Measurements from ENCODE around the gene MUC5B. TPM values are rescaled to one million over a fixed set of nuclear protein-coding genes. Genes with fewer than 3 reads are reported as not detected.

The MUC5B gene
- total RNA-seq, 1 donor from 2014 or later, result not detected

- H2AFZ ChIP-seq (ENCODE audit: low read depth, low read length), result no peak overlapping the region
- H3K27ac ChIP-seq (ENCODE audit: low read depth, low read length), result no peak overlapping the region
- Mint-ChIP-seq H3K27me3 (ENCODE audit: low read depth, unreplicated experiment) (peaks cover 12% of the 10 kb centered on the region), H3K4me3 (ENCODE audit: unreplicated experiment) (no peak overlapping the region), H3K36me3 (ENCODE audit: low read depth, unreplicated experiment) (no peaks in the 10 kb centered on the region), H3K4me1 (ENCODE audit: low read depth, unreplicated experiment) (no peaks in the 10 kb centered on the region), H3K27ac (ENCODE audit: unreplicated experiment) (no peak overlapping the region), H3K9me3 (ENCODE audit: unreplicated experiment) (no peaks in the 10 kb centered on the region)
- no peak for TF ChIP-seq EZH2 (IDR thresholded peaks at IDR 0.05; ENCODE audit: insufficient read depth, low read length)
- no peak for TF ChIP-seq CTCF (IDR thresholded peaks at IDR 0.05; ENCODE audit: insufficient read depth, low read depth, low read length)
- H3K4me2 ChIP-seq (ENCODE audit: low read length), result no peak overlapping the region
- H3K27me3 ChIP-seq (ENCODE audit: insufficient read depth, low read length), result no peaks in the 10 kb centered on the region
- no peak overlapping the region for H3K4me3 ChIP-seq (ENCODE audit: insufficient read depth, low read depth, low read length)
- H3K79me2 ChIP-seq (ENCODE audit: insufficient read depth, low read length), result no peaks in the 10 kb centered on the region
- DNase-seq (ENCODE audit: low read depth) (no peak), FAIRE-seq (no peak)
- no peaks in the 10 kb centered on the region for H3K4me1 ChIP-seq (ENCODE audit: insufficient read depth, low read length)
- H3K36me3 ChIP-seq (ENCODE audit: insufficient read depth, low read length), result no peaks in the 10 kb centered on the region
- no peaks in the 10 kb centered on the region for H4K20me1 ChIP-seq (ENCODE audit: insufficient read depth, low read length)
- H3K9ac ChIP-seq (ENCODE audit: low read length), result no peak overlapping the region
- H3K9me3 ChIP-seq (ENCODE audit: insufficient read depth, low read depth, low read length), result no peaks in the 10 kb centered on the region
Measured at GRCh38 chr11:1234771-1235305, 12.0 kb downstream of the MUC5B start.

GRCh38 chr11:1235306-1235900, 12.5 kb downstream of the MUC5B start:
- Mint-ChIP-seq H3K27me3 (ENCODE audit: low read depth, unreplicated experiment) (peaks cover 7% of the 10 kb centered on the region), H3K9me3 (ENCODE audit: unreplicated experiment) (no peaks in the 10 kb centered on the region), H3K4me3 (ENCODE audit: unreplicated experiment) (no peak overlapping the region), H3K27ac (ENCODE audit: unreplicated experiment) (no peak overlapping the region), H3K4me1 (ENCODE audit: low read depth, unreplicated experiment) (no peaks in the 10 kb centered on the region), H3K36me3 (ENCODE audit: low read depth, unreplicated experiment) (no peaks in the 10 kb centered on the region)
- TF ChIP-seq CTCF (IDR thresholded peaks at IDR 0.05; ENCODE audit: insufficient read depth, low read depth, low read length), result no peak
- TF ChIP-seq EZH2 (IDR thresholded peaks at IDR 0.05; ENCODE audit: insufficient read depth, low read length), result no peak
- H3K79me2 ChIP-seq (ENCODE audit: insufficient read depth, low read length), result no peaks in the 10 kb centered on the region
- H3K9ac ChIP-seq (ENCODE audit: low read length), result no peak overlapping the region
- no peaks in the 10 kb centered on the region for H4K20me1 ChIP-seq (ENCODE audit: insufficient read depth, low read length)
- H3K4me3 ChIP-seq (ENCODE audit: insufficient read depth, low read depth, low read length), result no peak overlapping the region
- no peak overlapping the region for H3K27ac ChIP-seq (ENCODE audit: low read depth, low read length)
- no peaks in the 10 kb centered on the region for H3K36me3 ChIP-seq (ENCODE audit: insufficient read depth, low read length)
- no peak overlapping the region for H2AFZ ChIP-seq (ENCODE audit: low read depth, low read length)
- FAIRE-seq (no peak), DNase-seq (ENCODE audit: low read depth) (no peak)
- no peak overlapping the region for H3K4me2 ChIP-seq (ENCODE audit: low read length)
- no peaks in the 10 kb centered on the region for H3K9me3 ChIP-seq (ENCODE audit: insufficient read depth, low read depth, low read length)
- no peaks in the 10 kb centered on the region for H3K27me3 ChIP-seq (ENCODE audit: insufficient read depth, low read length)
- no peaks in the 10 kb centered on the region for H3K4me1 ChIP-seq (ENCODE audit: insufficient read depth, low read length)

- H4K20me1 ChIP-seq (ENCODE audit: insufficient read depth, low read length), result no peaks in the 10 kb centered on the region
- H3K4me3 Mint-ChIP-seq (ENCODE audit: unreplicated experiment), result no peak overlapping the region
- no peaks in the 10 kb centered on the region for H3K27me3 ChIP-seq (ENCODE audit: insufficient read depth, low read length)
- H3K36me3 ChIP-seq (ENCODE audit: insufficient read depth, low read length), result no peaks in the 10 kb centered on the region
- no peak overlapping the region for H3K27ac Mint-ChIP-seq (ENCODE audit: unreplicated experiment)
- no peak overlapping the region for H3K4me3 ChIP-seq (ENCODE audit: insufficient read depth, low read depth, low read length)
- H3K27me3 Mint-ChIP-seq (ENCODE audit: low read depth, unreplicated experiment), result peaks cover 6% of the 10 kb centered on the region
- no peaks in the 10 kb centered on the region for H3K79me2 ChIP-seq (ENCODE audit: insufficient read depth, low read length)
- no peaks in the 10 kb centered on the region for H3K4me1 ChIP-seq (ENCODE audit: insufficient read depth, low read length)
- H3K27ac ChIP-seq (ENCODE audit: low read depth, low read length), result no peak overlapping the region
- no peak overlapping the region for H2AFZ ChIP-seq (ENCODE audit: low read depth, low read length)
- no peaks in the 10 kb centered on the region for H3K4me1 Mint-ChIP-seq (ENCODE audit: low read depth, unreplicated experiment)
- no peaks in the 10 kb centered on the region for H3K9me3 Mint-ChIP-seq (ENCODE audit: unreplicated experiment)
- no peaks in the 10 kb centered on the region for H3K36me3 Mint-ChIP-seq (ENCODE audit: low read depth, unreplicated experiment)
- H3K9me3 ChIP-seq (ENCODE audit: insufficient read depth, low read depth, low read length), result no peaks in the 10 kb centered on the region
- no peak for DNase-seq (ENCODE audit: low read depth)
- no peak overlapping the region for H3K4me2 ChIP-seq (ENCODE audit: low read length)
- FAIRE-seq, result no peak
- H3K9ac ChIP-seq (ENCODE audit: low read length), result no peak overlapping the region
- TF ChIP-seq CTCF (IDR thresholded peaks at IDR 0.05; ENCODE audit: insufficient read depth, low read depth, low read length), result no peak
- TF ChIP-seq EZH2 (IDR thresholded peaks at IDR 0.05; ENCODE audit: insufficient read depth, low read length), result no peak
Measured at GRCh38 chr11:1235901-1236315, 13.0 kb downstream of the MUC5B start.

Measured in astrocyte (in vitro differentiated cells and primary cell).